ENCODE measurements around the gene IGSF9B. TPM values are rescaled to one million over a fixed set of nuclear protein-coding genes. Genes with fewer than 3 reads are reported as not detected.

The IGSF9B gene
- total and polyA plus RNA-seq, 8 donors: 1.1 to 5.8 (median 2.6) TPM

- Histone ChIP-seq H3K36me3 (no peaks in the 10 kb centered on the region), H3K9me3 (no peaks in the 10 kb centered on the region), H3K4me1 (no peaks in the 10 kb centered on the region), H3K4me3 (no peak overlapping the region), H3K27ac (no peak overlapping the region), H3K27me3 (no peaks in the 10 kb centered on the region)
- DNase-seq (no peak), FAIRE-seq (no peak), ATAC-seq (peak in 3 of 4 donors; percentile 26 to 37 (median 35))
- no peak for TF ChIP-seq CTCF (IDR thresholded peaks at IDR 0.05)
- intact Hi-C loops (cut with DNase I): no loop called here
- 77 to 84% methylated on average over 26 to 27 of the region's 27 CpGs for WGBS, 2 donors
These were observed 11.4 kb downstream of the IGSF9B start for GRCh38 chr11:133945087-133945974.

GRCh38 chr11:133943950-133944698 is 12.6 kb downstream of the IGSF9B start:
- intact Hi-C loops (cut with DNase I): no loop called here
- DNase-seq (peak in 1 of 6 donors; percentile 26), ATAC-seq (no peak), FAIRE-seq (no peak)
- Histone ChIP-seq H3K36me3 (no peaks in the 10 kb centered on the region), H3K9me3 (no peaks in the 10 kb centered on the region), H3K4me1 (no peaks in the 10 kb centered on the region), H3K27ac (no peak overlapping the region), H3K4me3 (no peak overlapping the region), H3K27me3 (no peaks in the 10 kb centered on the region)
- no peak for TF ChIP-seq CTCF (IDR thresholded peaks at IDR 0.05)
- WGBS, 2 donors: 84 to 94% methylated on average over 12 of the region's 12 CpGs

GRCh38 chr11:133942577-133942976 is 14.2 kb downstream of the IGSF9B start:
- no peaks in the 10 kb centered on the region for H3K36me3 ChIP-seq
- WGBS, 2 donors: 87 to 95% methylated on average over 7 of the region's 7 CpGs
- H3K4me1 ChIP-seq: no peaks in the 10 kb centered on the region
- intact Hi-C loops (cut with DNase I): no loop called here
- FAIRE-seq (no peak), DNase-seq (peak in 1 of 6 donors; percentile 12), ATAC-seq (no peak)
- H3K4me3 ChIP-seq: no peak overlapping the region
- H3K27ac ChIP-seq: no peak overlapping the region
- no peak for TF ChIP-seq CTCF (IDR thresholded peaks at IDR 0.05)
- no peaks in the 10 kb centered on the region for H3K9me3 ChIP-seq
- no peaks in the 10 kb centered on the region for H3K27me3 ChIP-seq

GRCh38 chr11:133941546-133941945 is 15.2 kb downstream of the IGSF9B start:
- no peaks in the 10 kb centered on the region for H3K9me3 ChIP-seq
- intact Hi-C loops (cut with DNase I): no loop called here
- no peak overlapping the region for H3K27ac ChIP-seq
- ATAC-seq (no peak), DNase-seq (peak in 1 of 6 donors; percentile 22), FAIRE-seq (no peak)
- no peaks in the 10 kb centered on the region for H3K36me3 ChIP-seq
- H3K27me3 ChIP-seq: no peaks in the 10 kb centered on the region
- no peaks in the 10 kb centered on the region for H3K4me1 ChIP-seq
- no peak for TF ChIP-seq CTCF (IDR thresholded peaks at IDR 0.05)
- WGBS, 2 donors: 76 to 78% methylated on average over 13 of the region's 13 CpGs
- H3K4me3 ChIP-seq: no peak overlapping the region
